Stimulated activated CD8-positive, alpha-beta memory T cell treated with anti-CD3 and anti-CD28 coated beads, Interleukin-15, amount 100 ng/mL, for 48 hours (primary cell): Measurements from ENCODE around the gene RMND5B.
"Not testable (repeated sequence)": the region's sequence is repeated elsewhere in the genome, so short reads cannot be mapped to it uniquely, and the experiment has no call there.

Source experiments
- DNase-seq, 2 donors: peaks; one replicate each; pipeline ENCODE4 v3.0.0-alpha.2; 2020; ENCODE audit warnings: low read depth in 2 of 2

RMND5B gene, protein sequence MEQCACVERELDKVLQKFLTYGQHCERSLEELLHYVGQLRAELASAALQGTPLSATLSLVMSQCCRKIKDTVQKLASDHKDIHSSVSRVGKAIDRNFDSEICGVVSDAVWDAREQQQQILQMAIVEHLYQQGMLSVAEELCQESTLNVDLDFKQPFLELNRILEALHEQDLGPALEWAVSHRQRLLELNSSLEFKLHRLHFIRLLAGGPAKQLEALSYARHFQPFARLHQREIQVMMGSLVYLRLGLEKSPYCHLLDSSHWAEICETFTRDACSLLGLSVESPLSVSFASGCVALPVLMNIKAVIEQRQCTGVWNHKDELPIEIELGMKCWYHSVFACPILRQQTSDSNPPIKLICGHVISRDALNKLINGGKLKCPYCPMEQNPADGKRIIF

GRCh38 chr5:178130576-178131445, at the start of gene RMND5B:
TSS of gene RMND5B (plus strand) at chr5:178131014. CDS start at chr5:178138120, 7,106 bp downstream.
- DNase-seq = peak; percentile 76 to 77

- no peak for DNase-seq
These were observed 49.1 kb upstream of the RMND5B start for GRCh38 chr5:178081571-178082243.

- no peak for DNase-seq
These were observed 46.9 kb upstream of the RMND5B start for GRCh38 chr5:178083922-178084321.

DNA sequence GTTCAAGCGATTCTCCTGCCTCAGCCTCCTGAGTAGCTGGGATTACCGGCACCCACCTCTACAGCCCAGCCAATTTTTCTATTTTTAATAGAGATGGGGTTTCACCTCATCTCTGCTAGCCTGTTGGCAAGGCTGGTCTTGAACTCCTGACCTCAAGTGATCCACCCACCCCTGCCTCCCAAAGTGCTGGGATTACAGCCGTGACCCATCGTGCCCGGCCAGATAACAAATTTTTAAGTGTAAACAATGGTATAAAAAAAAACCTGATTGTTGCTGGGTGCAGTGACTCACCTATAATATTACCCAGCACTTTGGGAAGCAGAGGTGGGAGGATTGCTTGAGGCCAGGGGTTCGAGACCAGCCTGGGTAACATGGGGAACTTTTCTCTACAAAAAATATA, 45.5 kb upstream of the RMND5B start:
- no peak for DNase-seq

- DNase-seq = no peak
These were observed 44.5 kb upstream of the RMND5B start for GRCh38 chr5:178086266-178086665.

- not testable (repeated sequence) for DNase-seq
These were observed 43.6 kb upstream of the RMND5B start for GRCh38 chr5:178087199-178087598.

- no peak for DNase-seq
These were observed 40.0 kb upstream of the RMND5B start for GRCh38 chr5:178090856-178091255.

DNA sequence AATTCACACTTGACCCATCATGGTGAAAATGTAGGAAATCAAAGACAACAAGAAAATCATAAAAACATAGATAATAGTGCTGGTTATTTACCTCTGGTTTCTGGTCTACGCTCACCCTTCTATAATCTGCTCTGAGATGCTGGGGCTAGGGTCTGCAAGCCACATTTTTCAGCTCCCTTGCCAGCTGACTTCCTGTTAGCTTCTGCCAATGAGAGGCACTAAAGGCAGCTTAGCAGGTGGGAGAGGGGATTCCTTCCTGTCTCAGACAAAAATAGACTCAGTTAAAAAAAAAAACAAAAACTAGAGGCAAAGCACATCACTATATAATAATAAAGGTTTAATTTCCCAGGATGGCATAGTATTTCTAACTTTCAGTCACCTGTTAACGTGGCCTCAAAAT, 37.7 kb upstream of the RMND5B start:
- no peak for DNase-seq

DNA sequence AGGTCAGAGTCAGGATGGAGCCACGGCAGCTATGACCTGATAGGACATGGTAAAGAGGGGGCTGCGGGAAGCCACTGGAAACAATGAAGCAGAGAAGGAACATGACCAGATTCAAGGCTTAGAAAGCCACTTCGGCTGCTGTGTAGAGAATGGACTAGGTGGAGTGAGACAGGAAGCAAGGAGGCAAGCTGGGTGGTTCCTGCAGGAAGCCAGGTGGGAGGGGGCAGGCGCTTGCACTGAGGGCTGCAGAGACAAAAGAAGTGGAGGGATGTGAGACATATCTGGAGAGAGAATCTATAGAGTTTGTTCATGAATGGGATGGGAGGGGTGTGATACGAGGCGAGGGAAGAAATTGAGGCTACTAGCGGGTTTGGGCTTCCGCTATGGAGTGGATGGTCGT, 36.5 kb upstream of the RMND5B start:
- no peak for DNase-seq

- DNase-seq = no peak
These were observed 32.1 kb upstream of the RMND5B start for GRCh38 chr5:178098685-178099084.

DNA sequence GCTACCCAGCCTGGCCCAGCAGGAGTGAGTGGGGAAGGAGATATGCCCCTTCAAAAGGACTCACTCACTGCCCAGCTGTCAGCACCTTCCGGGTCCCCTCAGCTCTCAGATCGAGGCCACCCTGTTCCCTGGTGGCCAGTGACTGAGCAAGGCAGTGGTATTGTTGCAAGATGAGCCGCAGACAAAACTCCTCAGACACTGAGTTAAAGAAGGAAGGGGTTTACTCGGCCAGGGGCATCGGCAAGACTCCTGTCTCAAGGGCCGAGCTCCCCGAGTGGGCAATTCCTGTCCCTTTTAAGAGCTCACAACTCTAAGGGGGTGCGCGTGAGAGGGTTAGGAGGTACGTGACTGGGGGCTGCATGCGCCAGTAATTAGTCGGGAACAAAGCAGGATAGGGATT, 27.2 kb upstream of the RMND5B start:
- DNase-seq = no peak

DNA sequence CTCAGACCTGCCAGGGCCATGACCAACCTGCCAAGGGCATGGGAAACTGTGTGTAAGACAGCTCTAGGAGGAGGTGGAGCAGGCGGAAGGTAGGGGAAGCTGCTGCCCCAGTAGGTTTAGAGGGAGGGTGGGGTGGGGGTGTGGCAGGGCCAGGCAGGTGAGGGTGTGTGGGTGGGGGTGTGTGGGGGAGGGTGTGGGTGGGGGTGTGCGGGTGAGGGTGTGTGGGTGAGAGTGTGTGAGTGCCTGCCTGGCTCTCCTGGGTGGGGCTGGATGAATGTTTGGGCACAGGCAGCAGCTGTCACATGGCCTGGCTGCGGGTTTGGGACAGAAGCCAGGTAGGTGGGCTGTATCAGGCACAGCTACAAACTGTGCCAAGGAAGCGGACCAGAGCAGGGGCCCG, 26.3 kb upstream of the RMND5B start:
- DNase-seq = no peak

- DNase-seq = no peak
These were observed 24.7 kb upstream of the RMND5B start for GRCh38 chr5:178106086-178106485.

GRCh38 chr5:178106556-178107239, 24.1 kb upstream of the RMND5B start:
- DNase-seq = no peak

- DNase-seq = no peak
These were observed 23.0 kb upstream of the RMND5B start for GRCh38 chr5:178107756-178108310.

- no peak for DNase-seq
These were observed 22.4 kb upstream of the RMND5B start for GRCh38 chr5:178108446-178108845.

DNA sequence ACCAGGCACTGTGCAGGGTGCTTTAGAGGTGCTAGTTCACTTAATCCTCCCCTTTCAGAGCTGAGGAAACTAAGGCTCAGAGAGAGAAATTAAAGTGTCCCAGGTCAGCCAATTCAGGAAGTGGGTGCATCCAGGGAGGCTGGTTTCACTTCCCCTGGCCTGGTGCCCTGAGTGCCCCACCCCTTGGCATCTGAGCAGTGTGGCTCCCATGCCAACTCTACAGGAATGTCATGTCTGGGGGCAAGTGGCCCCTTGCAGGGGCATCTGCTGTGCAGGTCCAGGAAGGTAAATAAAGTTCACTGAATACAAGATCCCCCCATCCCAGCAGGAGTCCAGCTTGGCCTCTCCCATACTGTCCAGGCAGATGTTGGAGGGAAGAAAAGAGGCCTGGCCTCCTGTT, 21.8 kb upstream of the RMND5B start:
- DNase-seq = no peak

DNA sequence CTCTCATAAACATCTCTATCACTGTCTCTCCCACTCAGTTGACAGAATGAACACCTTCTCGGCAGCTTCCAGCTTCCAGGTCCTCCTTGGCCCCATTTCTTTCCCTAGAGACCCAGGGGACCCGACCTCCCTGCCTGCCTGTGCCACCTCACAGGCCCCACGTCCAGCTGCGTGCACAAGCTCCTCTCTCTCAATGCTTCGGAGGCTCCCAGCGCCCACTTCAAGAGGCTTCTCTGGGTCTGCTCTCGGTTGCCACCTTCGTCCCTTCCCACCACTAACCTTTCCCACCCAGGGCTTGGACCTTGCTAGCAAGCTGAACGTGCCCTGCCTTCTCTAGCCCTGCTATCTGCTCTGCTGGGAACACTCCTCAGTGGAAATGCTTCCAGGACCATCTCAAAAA, 20.3 kb upstream of the RMND5B start:
- DNase-seq = no peak

DNA sequence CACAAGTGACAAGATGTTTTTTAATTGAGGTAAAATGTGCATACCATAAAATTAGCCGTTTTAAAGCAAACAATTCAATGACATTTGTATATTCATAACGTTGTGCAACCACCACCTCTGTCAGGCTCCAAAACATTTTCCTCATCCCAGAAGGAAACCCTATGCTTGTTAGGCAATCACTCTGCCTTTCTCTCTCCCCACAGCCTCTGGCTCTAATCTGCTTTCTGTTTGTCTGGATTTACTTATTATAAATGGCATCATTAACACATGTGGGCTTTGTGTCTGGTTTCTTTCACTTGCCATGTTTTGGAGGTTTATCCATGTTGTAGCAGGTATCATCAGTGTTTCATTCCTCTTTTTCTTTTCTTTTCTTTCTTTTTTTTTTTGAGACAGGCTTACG, 18.9 kb upstream of the RMND5B start:
- no peak for DNase-seq

GRCh38 chr5:178112545-178112944, 18.3 kb upstream of the RMND5B start:
- no peak for DNase-seq

- peak; percentile 79 to 80 for DNase-seq
These were observed 17.6 kb upstream of the RMND5B start, which contains the start of gene N4BP3 for GRCh38 chr5:178113141-178113787. TSS of gene N4BP3 (plus strand) at chr5:178113532. CDS start at chr5:178119584, 6,052 bp downstream.
